A172 (cell line): ENCODE results near the gene PHOSPHO2. TPM values are rescaled to one million over a fixed set of nuclear protein-coding genes. Genes with fewer than 3 reads are reported as not detected.
A peak's percentile ranks its signal among the peaks of the same experiment; 100 is the strongest.

Source experiments
- DNase-seq: peaks from one replicate; pipeline ENCODE4 v3.0.0-alpha.2; 2015; ENCODE audit warnings: low spot score
- total RNA-seq: library from RNA; depleted of rRNA; stranded (reverse); fragments of >200 nt; shearing (Covaris generic); gene quantifications from 2 replicates; pipeline ENCODE4 v1.2.3, GENCODE V29; 2014

PHOSPHO2 gene
- total RNA-seq, 1 experiment from 2014 or later: 13.5 TPM

GRCh38 chr2:169716238-169716886 lies 22.1 kb downstream of the PHOSPHO2 start:
- DNase-seq: peak; percentile 20

GRCh38 chr2:169716938-169717690 lies 22.8 kb downstream of the PHOSPHO2 start:
- DNase-seq: no peak

GRCh38 chr2:169717691-169718063 lies 23.4 kb downstream of the PHOSPHO2 start:
- no peak for DNase-seq

- no peak for DNase-seq
These were observed 24.7 kb downstream of the PHOSPHO2 start for GRCh38 chr2:169718930-169719504.

- DNase-seq: no peak
These were observed 26.7 kb downstream of the PHOSPHO2 start for GRCh38 chr2:169721016-169721415.

GRCh38 chr2:169727065-169727464 lies 32.8 kb downstream of the PHOSPHO2 start:
- no peak for DNase-seq

- DNase-seq: no peak
These were observed 35.0 kb downstream of the PHOSPHO2 start for GRCh38 chr2:169729274-169729605.

- DNase-seq: no peak
These were observed 37.8 kb downstream of the PHOSPHO2 start for GRCh38 chr2:169732075-169732474.

GRCh38 chr2:169732583-169733358 lies 38.5 kb downstream of the PHOSPHO2 start:
- DNase-seq: no peak

- DNase-seq: peak; percentile 11
These were observed 40.0 kb downstream of the PHOSPHO2 start for GRCh38 chr2:169734169-169734847.

GRCh38 chr2:169735623-169736022 lies 41.4 kb downstream of the PHOSPHO2 start:
- DNase-seq: no peak

- no peak for DNase-seq
These were observed 42.6 kb downstream of the PHOSPHO2 start for GRCh38 chr2:169736902-169737301.

- no peak for DNase-seq
These were observed 44.4 kb downstream of the PHOSPHO2 start for GRCh38 chr2:169738566-169739229.

GRCh38 chr2:169739351-169739750 lies 45.1 kb downstream of the PHOSPHO2 start:
- DNase-seq: no peak

GRCh38 chr2:169743549-169743948 lies 49.3 kb downstream of the PHOSPHO2 start:
- DNase-seq: no peak

GRCh38 chr2:169746240-169746639 lies 52.0 kb downstream of the PHOSPHO2 start:
- DNase-seq: no peak

- DNase-seq: no peak
These were observed 54.0 kb downstream of the PHOSPHO2 start for GRCh38 chr2:169748319-169748718.
